PC-9 (cell line): ENCODE measurements around the gene BPIFB2. TPM values are rescaled to one million over a fixed set of nuclear protein-coding genes. Genes with fewer than 3 reads are reported as not detected.

Experiments used
- BruUV-seq: library from RNA; stranded (reverse); fragments of 400-500 nt; replicated peaks from 2 replicates; lab custom pipeline; 2021; lab: Mats Ljungman, UMichigan
- CTCF ChIA-PET: fragments of 300-600 bp; sonication (Branson Sonifier 250); formaldehyde crosslinking; loops from one replicate; lab custom pipeline; 2022; ENCODE audit warnings: antibody characterized with exemption; lab: Charles Lee
- POLR2A ChIA-PET: fragments of 300-600 bp; sonication (Branson Sonifier 250); formaldehyde crosslinking; loops from one replicate; lab custom pipeline; 2022; ENCODE audit warnings: antibody characterized with exemption; ENCODE audit not compliant: unreplicated experiment; lab: Charles Lee
- DNase-seq, 2 experiments: peaks; one replicate each; pipeline versions ENCODE4 v3.0.0 to v3.0.0-alpha.2; 2015 to 2022; ENCODE audit warnings: mixed read lengths in 1 of 2
- H2AFZ ChIP-seq: fragments of 200-600 bp; sonication (generic); 2 replicates; pipeline ENCODE4 v1.8.1; 2017; ENCODE audit warnings: antibody characterized with exemption
- H3F3A ChIP-seq: fragments of 200-600 bp; sonication (generic); 2 replicates; pipeline ENCODE4 v1.8.1; 2017; ENCODE audit warnings: antibody characterized with exemption, mild to moderate bottlenecking, low read depth; ENCODE audit not compliant: insufficient read depth
- H3K27ac ChIP-seq: fragments of 200-600 bp; sonication (generic); 2 replicates; pipeline ENCODE4 v1.6.1; 2016; ENCODE audit warnings: mixed run types
- H3K27me3 ChIP-seq: fragments of 200-600 bp; sonication (generic); 2 replicates; pipeline ENCODE4 v1.6.1; 2016; ENCODE audit warnings: low read depth, mixed run types; ENCODE audit not compliant: insufficient read depth
- H3K36me3 ChIP-seq: fragments of 200-600 bp; sonication (generic); 2 replicates; pipeline ENCODE4 v1.6.1; 2016; ENCODE audit warnings: low read depth, mixed run types
- H3K4me1 ChIP-seq: fragments of 200-600 bp; sonication (generic); replicated peaks from 2 replicates; pipeline ENCODE4 v1.6.1; 2016; ENCODE audit warnings: mixed run types; ENCODE audit not compliant: insufficient read depth
- H3K4me2 ChIP-seq: fragments of 200-600 bp; sonication (generic); 2 replicates; pipeline ENCODE4 v1.6.1; 2017; ENCODE audit warnings: mixed run types
- H3K4me3 ChIP-seq: fragments of 200-600 bp; sonication (generic); 2 replicates; pipeline ENCODE4 v1.6.1; 2016; ENCODE audit warnings: mixed run types
- H3K79me2 ChIP-seq: fragments of 200-600 bp; sonication (generic); 2 replicates; pipeline ENCODE4 v1.6.1; 2017; ENCODE audit warnings: low read depth, mixed run types
- H3K9me2 ChIP-seq: fragments of 200-600 bp; sonication (generic); 2 replicates; pipeline ENCODE4 v1.8.1; 2017; ENCODE audit warnings: mild to moderate bottlenecking; ENCODE audit not compliant: insufficient read depth
- H3K9me3 ChIP-seq: fragments of 200-600 bp; sonication (generic); 2 replicates; pipeline ENCODE4 v1.8.1; 2016; ENCODE audit warnings: low read depth; ENCODE audit not compliant: insufficient read depth
- H4K20me1 ChIP-seq: fragments of 200-600 bp; sonication (generic); 2 replicates; pipeline ENCODE4 v1.8.1; 2017; ENCODE audit not compliant: insufficient read depth
- EZH2 ChIP-seq: fragments of 200-600 bp; sonication (generic); IDR thresholded peaks from 2 replicates; pipeline ENCODE4 v1.8.0; 2017; ENCODE audit warnings: antibody characterized with exemption, low read depth
- intact Hi-C: fragments of 100-400 bp; cut with micrococcal nuclease; formaldehyde crosslinking; loops from one replicate; pipeline ENCODE4 v1.10.0; 2022; ENCODE audit not compliant: unreplicated experiment
- total RNA-seq: library from RNA; stranded (reverse); gene quantifications from 2 replicates; pipeline ENCODE4 v1.2.3, GENCODE V29; 2021
- TF ChIP-seq, protein P1 (sequence below): fragments of 200-600 bp; sonication (generic); conservative IDR thresholded peaks from 2 replicates; pipeline ENCODE4 v1.6.1; 2017; ENCODE audit warnings: mixed run types, antibody characterized with exemption, mild to moderate bottlenecking, moderate library complexity

Gene BPIFB2
- total RNA-seq, 1 experiment from 2014 or later = not detected

DNA sequence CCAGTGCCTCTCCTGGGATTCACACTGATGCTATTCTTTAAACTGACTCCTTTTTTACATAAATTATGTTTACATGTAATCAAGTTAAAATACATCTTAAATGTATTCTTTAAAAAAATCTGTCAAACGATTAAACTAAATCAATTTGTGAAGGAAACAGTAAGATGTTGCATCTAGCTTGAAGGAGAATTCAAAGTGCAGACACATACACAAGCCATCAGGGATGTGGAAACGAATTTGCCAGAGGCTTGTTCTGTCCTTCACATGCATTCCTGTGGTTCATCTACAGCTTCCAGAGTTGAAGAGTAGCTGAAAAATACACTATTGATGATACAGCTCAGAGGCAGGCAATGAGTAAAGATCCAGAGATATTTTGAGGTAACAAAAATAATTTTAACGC, 38.9 kb downstream of the BPIFB2 start:
- no peak for TF ChIP-seq EZH2
- TF ChIP-seq, protein P1, sequence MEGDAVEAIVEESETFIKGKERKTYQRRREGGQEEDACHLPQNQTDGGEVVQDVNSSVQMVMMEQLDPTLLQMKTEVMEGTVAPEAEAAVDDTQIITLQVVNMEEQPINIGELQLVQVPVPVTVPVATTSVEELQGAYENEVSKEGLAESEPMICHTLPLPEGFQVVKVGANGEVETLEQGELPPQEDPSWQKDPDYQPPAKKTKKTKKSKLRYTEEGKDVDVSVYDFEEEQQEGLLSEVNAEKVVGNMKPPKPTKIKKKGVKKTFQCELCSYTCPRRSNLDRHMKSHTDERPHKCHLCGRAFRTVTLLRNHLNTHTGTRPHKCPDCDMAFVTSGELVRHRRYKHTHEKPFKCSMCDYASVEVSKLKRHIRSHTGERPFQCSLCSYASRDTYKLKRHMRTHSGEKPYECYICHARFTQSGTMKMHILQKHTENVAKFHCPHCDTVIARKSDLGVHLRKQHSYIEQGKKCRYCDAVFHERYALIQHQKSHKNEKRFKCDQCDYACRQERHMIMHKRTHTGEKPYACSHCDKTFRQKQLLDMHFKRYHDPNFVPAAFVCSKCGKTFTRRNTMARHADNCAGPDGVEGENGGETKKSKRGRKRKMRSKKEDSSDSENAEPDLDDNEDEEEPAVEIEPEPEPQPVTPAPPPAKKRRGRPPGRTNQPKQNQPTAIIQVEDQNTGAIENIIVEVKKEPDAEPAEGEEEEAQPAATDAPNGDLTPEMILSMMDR = no peak
- Histone ChIP-seq H2AFZ (no peak overlapping the region), H3K79me2 (no peaks in the 10 kb centered on the region), H3K4me1 (no peaks in the 10 kb centered on the region), H3K9me2 (no peaks in the 10 kb centered on the region), H4K20me1 (no peaks in the 10 kb centered on the region), H3K4me3 (no peak overlapping the region), H3K27ac (no peak overlapping the region), H3K36me3 (no peaks in the 10 kb centered on the region), H3F3A (no peaks in the 10 kb centered on the region), H3K27me3 (peaks cover 55% of the 10 kb centered on the region), H3K4me2 (no peak overlapping the region), H3K9me3 (peaks cover 9% of the 10 kb centered on the region; the same call in 1 of the 2 replicates)
- CTCF ChIA-PET = no interaction called here
- no peak for DNase-seq
- intact Hi-C loops = no loop called here
- BruUV-seq = no TSS peak
- POLR2A ChIA-PET = no interaction called here

DNA sequence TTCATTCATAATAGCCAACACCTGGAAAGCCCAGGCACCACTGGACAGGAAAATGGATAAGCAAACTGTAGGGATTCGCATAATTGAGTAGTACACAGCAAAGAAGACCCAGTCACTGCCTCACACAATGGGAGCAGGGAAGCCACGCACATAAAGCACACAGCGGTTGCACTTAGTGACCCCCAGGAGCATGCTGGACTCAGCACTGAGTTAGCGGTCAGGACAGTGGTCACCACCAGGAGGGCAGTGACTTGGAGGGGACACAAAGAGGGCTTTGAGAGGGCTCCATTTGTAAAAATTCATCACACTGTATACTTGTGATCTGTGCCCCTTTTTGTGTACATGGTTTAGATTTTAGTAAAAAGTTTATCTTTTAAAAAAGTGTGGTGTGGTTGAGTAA, 43.8 kb downstream of the BPIFB2 start:
- no peaks in the 10 kb centered on the region for H3F3A ChIP-seq
- peaks cover 64% of the 10 kb centered on the region for H3K27me3 ChIP-seq
- no TSS peak for BruUV-seq
- no peaks in the 10 kb centered on the region for H3K79me2 ChIP-seq
- no peaks in the 10 kb centered on the region for H3K9me3 ChIP-seq
- no peak overlapping the region for H2AFZ ChIP-seq
- ChIA-PET CTCF (no interaction called here), POLR2A (no interaction called here)
- H3K36me3 ChIP-seq = no peaks in the 10 kb centered on the region
- intact Hi-C loops = no loop called here
- H3K4me3 ChIP-seq = no peak overlapping the region
- TF ChIP-seq EZH2 = no peak
- TF ChIP-seq, protein P1 = no peak
- H3K4me2 ChIP-seq = no peak overlapping the region
- no peak for DNase-seq
- no peaks in the 10 kb centered on the region for H3K4me1 ChIP-seq
- no peak overlapping the region for H3K27ac ChIP-seq
- no peaks in the 10 kb centered on the region for H4K20me1 ChIP-seq
- no peaks in the 10 kb centered on the region for H3K9me2 ChIP-seq

DNA sequence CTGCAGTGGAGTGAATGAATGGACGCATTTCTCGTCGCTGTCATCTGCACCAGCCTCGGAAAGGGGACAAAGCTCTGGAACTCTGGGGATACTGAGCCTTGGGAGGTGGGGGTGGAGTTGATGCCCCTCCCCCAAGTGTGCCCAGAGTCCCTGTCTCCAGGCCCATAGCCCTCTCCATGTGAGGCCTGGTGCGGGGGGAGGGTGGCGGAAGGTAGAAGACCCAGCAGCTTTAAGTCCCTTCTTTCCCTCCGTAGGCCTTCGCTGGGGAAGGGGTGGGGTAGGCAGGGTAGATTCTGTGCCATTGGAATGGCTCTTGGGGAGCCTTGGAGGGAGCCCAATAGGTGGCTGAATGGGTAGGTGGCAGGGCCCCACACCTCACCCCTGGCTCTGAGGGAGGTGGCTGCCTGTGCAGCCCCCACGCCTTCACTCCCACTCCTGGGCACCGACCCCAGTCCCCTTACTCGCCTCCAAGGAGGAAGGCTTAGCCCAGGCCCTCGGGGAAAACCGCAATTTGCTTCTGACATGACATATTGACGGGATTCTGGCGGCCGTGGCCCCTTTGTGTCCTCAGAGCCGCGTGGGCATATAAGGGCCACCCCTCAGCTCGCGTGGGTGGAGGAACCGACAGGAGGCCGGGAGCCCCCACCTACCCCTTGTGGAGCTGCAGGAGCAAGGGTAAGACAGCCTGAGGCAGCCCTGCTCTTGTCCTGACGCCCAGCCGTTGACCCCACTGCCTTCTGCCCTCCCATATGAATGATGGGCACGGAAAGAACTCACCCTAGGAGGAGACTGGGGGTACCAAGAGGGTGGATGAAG, 46.0 kb downstream of the BPIFB2 start, which contains the start of gene BPIFB3:
TSS of gene BPIFB3 (plus strand) at position 613 of the 816 bp plus-strand sequence. CDS start 1,533 bp downstream, outside the sequence.
- Histone ChIP-seq H4K20me1 (no peaks in the 10 kb centered on the region), H3F3A (no peaks in the 10 kb centered on the region), H3K9me3 (no peaks in the 10 kb centered on the region), H3K4me1 (no peaks in the 10 kb centered on the region), H3K27ac (no peak within 1 kb of the TSS), H3K4me2 (no peak within 1 kb of the TSS), H3K27me3 (peaks cover 66% of the 10 kb centered on the region), H3K4me3 (no peak within 1 kb of the TSS), H3K9me2 (no peaks in the 10 kb centered on the region), H2AFZ (no peak within 1 kb of the TSS), H3K36me3 (no peaks in the 10 kb centered on the region), H3K79me2 (no peaks in the 10 kb centered on the region)
- BruUV-seq = no TSS peak
- CTCF ChIA-PET = no interaction called here
- TF ChIP-seq, protein P1 = no peak
- TF ChIP-seq EZH2 = no peak
- POLR2A ChIA-PET = no interaction called here
- intact Hi-C loops = no loop called here
- no peak for DNase-seq
